Coronary artery (tissue), 2 donors: ENCODE measurements around the gene CXXC5.
A peak's percentile ranks its signal among the peaks of the same experiment; 100 is the strongest.

Experiments
- DNase-seq: peaks from one replicate; pipeline ENCODE4 v3.0.0-alpha.2; 2017; ENCODE audit warnings: low spot score
- H3K27ac ChIP-seq, 2 donors: fragments of 200-600 bp; sonication (generic); one replicate each; pipeline ENCODE4 v1.5.1; 2016 to 2019
- H3K4me3 ChIP-seq: fragments of 200-600 bp; sonication (generic); 2 replicates; pipeline ENCODE4 v1.5.1; 2016; ENCODE audit warnings: mild to moderate bottlenecking, moderate library complexity
- CTCF ChIP-seq: fragments of 200-600 bp; sonication (generic); IDR thresholded peaks from one replicate; pipeline ENCODE4 v1.5.1; 2019; ENCODE audit warnings: antibody characterized with exemption

CXXC5 gene

DNA sequence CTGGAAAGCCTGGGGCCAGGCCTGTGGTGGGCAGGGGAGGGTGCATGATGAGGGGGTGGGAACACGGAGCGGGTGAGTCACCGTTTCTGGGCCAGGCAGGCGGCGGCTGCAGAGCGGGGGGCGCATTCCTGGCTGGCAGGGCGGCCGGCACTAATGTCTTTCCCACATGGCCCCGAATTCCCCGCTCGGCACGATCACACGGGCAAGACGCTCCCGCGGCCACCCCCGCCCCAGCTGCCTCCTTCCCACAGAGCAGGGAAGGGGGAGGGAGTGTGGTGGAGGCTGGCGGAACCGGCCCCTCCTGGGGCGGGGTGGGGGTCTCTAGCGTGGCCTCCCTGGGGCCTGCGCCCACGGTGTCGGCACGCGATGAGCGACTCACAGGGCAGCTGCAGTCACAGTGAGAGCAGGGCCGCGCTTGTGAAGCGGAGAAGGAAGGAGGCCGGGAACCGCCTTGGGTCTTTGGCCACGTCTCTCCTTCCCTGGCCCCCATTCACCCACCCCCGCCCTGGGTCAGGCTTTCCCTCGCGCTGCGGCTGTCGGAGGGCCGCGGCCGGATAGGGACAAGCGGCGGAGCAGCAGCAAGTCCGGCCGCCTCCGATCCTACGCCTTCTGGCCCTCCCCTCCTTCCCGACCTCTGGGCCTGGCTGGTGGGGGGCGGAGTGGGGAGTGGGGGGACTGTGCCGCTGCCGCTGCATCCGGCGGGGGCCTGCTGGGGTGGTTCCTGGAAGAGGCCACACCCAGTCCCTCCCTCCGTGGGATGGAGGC is 48.9 kb downstream of the CXXC5 start:
- DNase-seq: peak; percentile 88
- H3K4me3 ChIP-seq: peak overlapping the region; percentile 72

GRCh38 chr5:139698490-139699146 is 50.5 kb downstream of the CXXC5 start:
- TF ChIP-seq CTCF: no peak
- Histone ChIP-seq H3K4me3 (peak overlapping the region; percentile 72), H3K27ac (peak overlapping the region; percentile 84 to 95)
- peak; percentile 90 for DNase-seq

More for the DNA sequence above, 48.9 kb downstream of the CXXC5 start:
- no peak for TF ChIP-seq CTCF
- peak overlapping the region; percentile 84 to 95 for H3K27ac ChIP-seq

DNA sequence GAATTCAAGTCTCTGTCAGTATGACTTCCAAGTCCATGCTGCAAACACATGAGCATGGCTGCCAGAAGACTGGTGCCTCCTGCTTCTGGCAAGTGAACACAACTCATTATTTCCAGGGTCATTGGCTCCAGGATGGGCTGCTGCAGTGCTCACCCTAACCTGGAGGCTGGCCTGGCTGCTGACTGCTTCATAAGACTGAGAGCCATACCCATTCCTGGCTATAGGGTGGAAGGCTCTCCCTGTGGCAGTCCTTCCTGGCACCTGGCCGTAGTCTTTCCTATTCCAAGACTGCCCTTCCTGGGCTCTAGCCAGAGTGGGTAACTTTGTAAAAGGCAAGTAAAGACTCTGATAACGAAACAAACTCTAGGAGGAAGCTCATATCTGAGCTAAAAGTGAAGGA is 51.2 kb downstream of the CXXC5 start:
- Histone ChIP-seq H3K4me3 (no peak overlapping the region), H3K27ac (peak overlapping the region; percentile 44 to 95)
- no peak for TF ChIP-seq CTCF
- no peak for DNase-seq

GRCh38 chr5:139700711-139701055 is 52.5 kb downstream of the CXXC5 start:
- no peak overlapping the region for H3K27ac ChIP-seq
- TF ChIP-seq CTCF: no peak
- no peak overlapping the region for H3K4me3 ChIP-seq
- no peak for DNase-seq

GRCh38 chr5:139701056-139701741 is 53.0 kb downstream of the CXXC5 start:
- no peak overlapping the region for H3K4me3 ChIP-seq
- H3K27ac ChIP-seq: no peak overlapping the region
- TF ChIP-seq CTCF: no peak
- DNase-seq: no peak

- Histone ChIP-seq H3K4me3 (no peak overlapping the region), H3K27ac (no peak overlapping the region)
- no peak for DNase-seq
- no peak for TF ChIP-seq CTCF
Measured at GRCh38 chr5:139702548-139702947, 54.4 kb downstream of the CXXC5 start.
